ENCODE results near the gene ADAP1.

Gene ADAP1

GRCh38 chr7:988963-989529 lies 34.6 kb upstream of the ADAP1 start:
- no peak for DNase-seq (ENCODE audit: low read depth)

- no peak for DNase-seq (ENCODE audit: low read depth)
These were observed 34.0 kb upstream of the ADAP1 start for GRCh38 chr7:988426-988911.

- no peak for DNase-seq (ENCODE audit: low read depth)
These were observed 33.4 kb upstream of the ADAP1 start for GRCh38 chr7:987909-988308.

DNA sequence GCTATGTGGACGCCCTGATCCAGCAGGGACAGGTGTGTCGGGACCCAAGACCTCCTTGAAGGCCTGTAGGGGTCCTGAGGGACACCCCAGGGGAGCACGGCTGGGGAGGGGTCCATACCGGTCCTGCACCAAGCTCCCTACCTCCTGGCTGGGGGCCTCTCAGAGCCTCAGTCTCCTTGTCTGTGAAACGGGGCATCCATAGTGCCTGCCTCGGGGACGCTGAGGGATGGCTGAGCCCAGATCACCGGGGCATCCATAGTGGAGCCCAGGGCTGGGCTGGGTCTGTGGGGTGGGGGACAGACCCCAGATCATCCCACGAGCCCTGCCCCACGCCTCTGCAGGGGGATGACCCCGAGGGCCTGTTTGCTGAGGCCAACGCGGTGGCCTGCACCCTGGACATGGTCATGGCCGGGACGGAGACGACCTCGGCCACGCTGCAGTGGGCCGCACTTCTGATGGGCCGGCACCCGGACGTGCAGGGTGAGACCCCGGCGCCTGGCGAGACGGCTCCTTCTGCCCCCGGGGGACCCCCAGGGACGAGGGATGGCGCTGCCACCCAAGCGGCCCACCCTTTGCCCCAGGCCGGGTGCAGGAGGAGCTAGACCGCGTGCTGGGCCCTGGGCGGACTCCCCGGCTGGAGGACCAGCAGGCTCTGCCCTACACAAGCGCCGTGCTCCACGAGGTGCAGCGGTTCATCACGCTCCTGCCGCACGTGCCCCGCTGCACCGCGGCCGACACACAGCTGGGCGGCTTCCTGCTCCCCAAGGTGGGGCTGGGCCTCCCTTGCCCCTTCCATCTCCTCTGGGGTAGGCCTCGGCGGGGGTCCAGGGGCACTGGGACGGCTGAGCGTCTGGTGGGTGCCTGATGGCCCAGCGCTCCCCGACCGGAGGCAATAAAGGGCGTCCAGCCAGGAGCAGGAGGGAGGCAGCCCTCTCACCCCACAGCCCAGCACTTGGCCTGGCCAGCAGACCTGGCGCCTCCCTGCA lies 32.6 kb upstream of the ADAP1 start:
- no peak for DNase-seq (ENCODE audit: low read depth)

GRCh38 chr7:985915-986741 lies 31.6 kb upstream of the ADAP1 start:
- DNase-seq (ENCODE audit: low read depth) = no peak

GRCh38 chr7:985127-985416 lies 30.6 kb upstream of the ADAP1 start:
- no peak for DNase-seq (ENCODE audit: low read depth)

DNA sequence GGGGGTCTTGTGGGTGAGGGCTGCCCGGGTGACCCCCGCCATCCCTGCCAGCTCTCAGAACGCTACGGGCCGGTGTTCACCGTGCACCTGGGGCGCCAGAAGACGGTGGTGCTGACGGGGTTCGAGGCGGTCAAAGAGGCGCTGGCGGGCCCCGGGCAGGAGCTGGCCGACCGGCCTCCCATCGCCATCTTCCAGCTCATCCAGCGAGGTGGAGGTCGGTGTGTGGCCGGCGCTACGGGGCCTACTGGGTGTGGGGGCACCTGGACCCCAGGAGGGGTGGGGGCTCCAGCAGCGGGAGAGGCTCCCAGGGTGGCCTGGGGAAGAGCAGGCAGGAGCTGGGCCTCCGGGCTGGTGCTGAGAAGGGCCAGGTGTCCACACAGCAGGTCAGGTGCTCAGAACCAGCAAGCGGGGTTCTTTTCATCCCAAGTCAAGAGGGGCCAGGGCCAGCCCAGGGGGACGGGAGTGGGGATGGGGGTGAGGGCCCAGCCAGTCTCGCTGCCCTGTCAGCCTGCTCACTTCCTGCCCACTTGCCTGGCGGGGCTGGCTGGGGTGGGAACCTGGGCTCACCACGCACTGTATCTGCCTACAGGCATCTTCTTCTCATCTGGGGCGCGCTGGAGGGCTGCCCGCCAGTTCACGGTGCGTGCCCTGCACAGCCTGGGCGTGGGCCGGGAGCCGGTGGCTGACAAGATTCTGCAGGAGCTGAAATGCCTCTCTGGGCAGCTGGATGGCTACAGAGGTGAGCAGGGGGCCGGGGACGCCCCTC lies 30.1 kb upstream of the ADAP1 start:
- DNase-seq (ENCODE audit: low read depth) = no peak

DNA sequence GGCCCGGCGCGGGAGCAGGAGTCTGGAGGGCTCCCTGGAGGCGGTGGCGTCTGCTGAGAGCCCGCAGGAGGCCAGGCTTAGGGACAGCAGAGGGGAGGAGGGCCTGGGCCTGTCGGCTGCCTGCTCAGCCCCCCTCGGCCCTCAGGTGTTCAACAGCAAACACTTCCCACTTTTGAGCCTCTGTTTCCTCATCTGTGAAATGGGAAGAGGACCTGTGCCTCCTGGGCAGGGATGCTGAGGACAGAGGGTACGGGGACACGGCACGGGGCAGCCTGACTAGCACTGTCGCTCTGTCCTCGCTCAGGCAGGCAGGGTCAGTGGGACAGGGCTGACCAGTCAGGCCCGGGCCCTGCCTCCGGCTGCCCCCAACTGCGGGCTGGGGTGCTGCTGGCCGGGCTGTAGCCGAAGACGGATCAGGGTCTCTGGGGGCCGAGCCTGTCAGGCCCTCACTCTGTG lies 29.2 kb upstream of the ADAP1 start:
- DNase-seq (ENCODE audit: low read depth) = no peak

GRCh38 chr7:983004-983615 lies 28.6 kb upstream of the ADAP1 start, which contains the start of gene CYP2W1:
CYP2W1 (plus strand) TSS chr7:983181; CDS start chr7:983212, 31 bp downstream.
- DNase-seq (ENCODE audit: low read depth) = no peak

- no peak for DNase-seq (ENCODE audit: low read depth)
These were observed 28.1 kb upstream of the ADAP1 start for GRCh38 chr7:982511-983003.

DNA sequence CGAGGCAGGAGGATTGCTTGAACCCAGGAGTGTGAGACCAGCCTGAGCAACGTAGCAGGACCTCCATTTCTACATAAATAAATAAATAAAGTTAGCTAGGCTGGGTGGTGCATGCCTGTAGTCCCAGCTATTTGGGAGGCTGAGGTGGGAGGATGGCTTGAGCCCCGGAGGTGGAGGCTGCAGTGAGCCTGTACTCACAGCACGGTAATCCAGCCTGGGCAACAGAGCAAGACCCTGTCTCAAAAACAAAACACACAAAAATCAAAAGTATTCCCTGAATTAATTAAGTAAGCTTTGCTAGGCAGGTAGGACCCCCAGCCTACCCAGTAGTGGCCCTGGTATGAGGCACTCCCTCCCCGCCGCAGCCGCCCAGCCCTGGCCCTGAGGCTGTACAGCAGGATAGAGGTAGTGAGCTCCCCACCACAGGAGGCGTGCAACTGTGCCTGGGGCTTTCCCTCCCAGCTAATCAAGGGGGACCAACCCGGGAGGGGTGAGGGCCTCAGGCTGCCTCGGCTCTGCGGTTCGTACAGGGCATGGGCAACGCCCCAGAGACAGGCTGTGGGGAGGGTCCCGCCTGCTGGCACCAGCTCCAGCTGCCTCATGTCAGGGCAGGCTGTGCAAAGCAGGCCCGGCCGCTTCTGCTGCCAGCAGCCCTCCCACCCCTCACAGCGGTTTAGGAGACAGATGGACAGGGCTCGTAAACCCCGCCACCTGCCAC lies 27.5 kb upstream of the ADAP1 start:
- no peak for DNase-seq (ENCODE audit: low read depth)

DNA sequence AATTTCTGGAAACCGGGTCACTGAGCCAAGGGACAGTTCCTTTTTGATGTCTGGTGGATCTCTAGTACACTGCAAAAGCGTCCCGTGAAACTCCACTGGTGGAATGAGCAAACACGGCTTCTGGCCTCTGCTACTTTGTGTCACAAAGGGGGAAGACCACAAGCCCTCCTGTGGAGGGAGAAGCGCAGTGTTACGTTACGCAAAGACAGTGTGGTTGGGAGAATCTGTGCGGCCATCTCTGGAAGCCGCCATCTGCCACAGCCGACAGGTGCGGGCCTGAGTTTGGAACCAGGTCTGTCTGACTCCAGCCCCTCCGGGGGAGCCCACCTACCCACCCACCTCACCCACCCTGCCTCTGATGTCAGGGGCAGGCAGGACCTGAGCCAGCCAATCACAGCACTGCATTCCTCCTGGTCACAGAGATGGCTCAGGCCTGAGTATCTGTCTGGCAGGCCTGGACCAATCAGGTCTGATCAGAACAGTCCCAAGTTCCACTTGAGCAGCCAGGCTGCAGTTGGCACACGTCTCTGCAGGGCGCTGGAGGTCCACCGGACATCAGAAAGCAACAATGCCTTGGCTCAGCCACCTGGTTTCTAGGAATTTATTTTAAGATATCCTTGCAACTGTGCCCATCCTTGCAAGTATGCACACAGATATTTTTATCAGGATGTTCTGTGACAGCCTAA lies 25.5 kb upstream of the ADAP1 start:
- DNase-seq (ENCODE audit: low read depth) = no peak

DNA sequence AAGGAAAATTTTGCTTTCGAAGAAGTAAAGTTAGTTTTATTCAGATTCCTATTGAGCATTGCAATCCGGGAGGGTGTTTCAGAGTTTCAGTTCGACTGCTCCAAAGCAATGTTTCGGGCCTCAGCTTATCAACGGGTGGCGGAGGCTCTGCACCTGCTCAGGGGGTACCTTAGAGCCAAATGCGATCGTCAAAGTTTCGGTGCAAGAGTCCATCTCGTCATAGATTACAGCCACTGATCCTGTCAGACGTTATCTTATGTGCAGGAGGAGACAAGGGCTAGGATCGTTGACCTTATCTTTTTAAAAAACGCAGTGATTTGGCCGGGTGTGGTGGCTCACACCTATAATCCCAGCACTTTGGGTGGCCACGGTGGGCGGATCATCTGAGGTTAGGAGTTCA lies 24.7 kb upstream of the ADAP1 start:
- DNase-seq (ENCODE audit: low read depth) = no peak

DNA sequence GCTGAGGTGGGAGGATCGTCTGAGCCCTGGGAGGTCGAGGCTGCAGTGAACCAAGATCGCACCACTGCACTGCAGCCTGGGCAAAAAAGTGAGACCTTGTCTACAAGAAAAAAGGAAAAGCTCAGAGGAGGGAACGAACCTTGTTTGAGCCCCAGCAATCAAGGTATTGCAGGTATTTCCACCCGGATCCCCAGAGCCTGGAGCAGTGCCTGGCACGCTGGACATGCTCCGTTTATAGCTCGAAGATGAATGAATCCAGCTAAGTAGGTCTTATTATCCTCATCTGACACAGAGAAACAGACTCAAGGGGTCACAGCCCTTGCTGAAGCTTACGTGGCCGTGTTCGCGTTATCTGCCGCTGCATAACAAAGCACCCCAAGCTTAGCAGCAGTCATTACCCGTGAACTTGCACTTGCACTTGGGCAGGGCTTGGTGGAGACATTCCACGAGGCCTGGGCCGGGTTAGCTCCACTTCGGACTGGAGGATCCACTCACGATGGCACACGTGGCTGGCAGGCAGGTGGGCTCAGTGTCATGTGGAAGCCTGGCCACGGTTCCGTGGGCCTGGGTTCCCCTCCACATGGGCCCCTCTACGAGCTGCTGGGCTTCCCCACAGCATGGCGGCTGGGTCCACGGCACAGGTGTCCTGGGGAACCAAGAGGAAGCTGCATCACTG lies 24.1 kb upstream of the ADAP1 start:
- DNase-seq (ENCODE audit: low read depth) = no peak

- no peak for DNase-seq (ENCODE audit: low read depth)
These were observed 23.5 kb upstream of the ADAP1 start for GRCh38 chr7:978049-978346.

- no peak for DNase-seq (ENCODE audit: low read depth)
These were observed 23.0 kb upstream of the ADAP1 start for GRCh38 chr7:977326-978048.

GRCh38 chr7:976901-977325 lies 22.4 kb upstream of the ADAP1 start:
- no peak for DNase-seq (ENCODE audit: low read depth)

GRCh38 chr7:975702-976473 lies 21.4 kb upstream of the ADAP1 start:
- no peak for DNase-seq (ENCODE audit: low read depth)
